Measurements from ENCODE around the gene TOB1. TPM values are rescaled to one million over a fixed set of nuclear protein-coding genes. Genes with fewer than 3 reads are reported as not detected.
"Not testable (repeated sequence)": the region's sequence is repeated elsewhere in the genome, so short reads cannot be mapped to it uniquely, and the experiment has no call there.

TOB1 gene
- polyA plus RNA-seq, 3 donors from 2014 or later, result 8.9 to 23.7 (median 10.3) TPM

DNA sequence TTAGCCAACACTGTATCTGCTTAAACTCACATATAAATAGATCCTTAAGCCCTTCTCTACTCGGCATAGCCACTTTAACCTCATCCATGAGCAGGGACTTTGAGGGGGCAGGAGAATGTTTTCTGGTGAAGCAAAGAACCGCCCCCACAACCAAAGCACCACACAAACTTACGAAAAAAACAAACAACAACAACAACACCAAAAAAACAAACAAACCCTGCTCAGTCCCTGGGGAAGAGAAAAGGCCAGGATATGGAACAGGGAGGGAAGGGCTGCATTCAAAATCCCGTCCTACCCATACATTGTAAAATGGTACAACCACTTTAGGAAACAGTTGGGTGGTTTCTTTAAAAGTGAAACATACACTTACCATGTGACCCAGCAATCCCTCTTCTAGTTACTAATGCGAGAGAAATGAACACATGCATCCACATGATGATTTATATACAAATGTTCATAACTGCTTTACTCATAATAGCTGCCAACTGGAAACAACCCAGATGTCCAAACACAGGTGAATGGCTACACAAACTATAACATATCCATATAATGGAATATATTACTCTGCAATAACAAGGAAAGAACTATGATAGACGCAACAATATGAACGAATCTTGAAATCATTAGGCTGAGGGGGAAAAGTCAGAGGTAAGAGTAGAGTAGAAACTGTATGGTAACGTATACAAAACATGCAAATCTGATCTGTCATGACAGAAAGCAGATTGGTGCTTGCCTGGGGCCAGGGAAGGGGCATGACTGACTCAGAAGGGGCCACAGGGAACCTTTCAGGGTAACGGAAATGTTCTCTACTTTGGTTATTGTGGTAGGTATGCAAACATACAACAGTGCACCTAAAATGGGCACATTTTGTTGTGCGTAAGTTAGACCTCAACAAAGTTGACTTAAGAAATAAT is 37.7 kb upstream of the TOB1 start:
- Mint-ChIP-seq H3K27ac (peak overlapping the region in 3 of 6 donors; percentile 1 to 93 (median 87)), H3K36me3 (peaks cover 0 to 4% (median 0%) of the 10 kb centered on the region in 3 donors), H3K27me3 (ENCODE audit: low read depth in 3 of 3) (peaks cover 0 to 4% (median 4%) of the 10 kb centered on the region in 3 donors), H3K9me3 (no peaks in the 10 kb centered on the region), H3K4me1 (peaks cover 1 to 8% of the 10 kb centered on the region in 2 donors), H3K4me3 (peak overlapping the region in 1 of 5 donors; percentile 71)
- peak in 1 of 3 donors; percentile 53 for DNase-seq

DNA sequence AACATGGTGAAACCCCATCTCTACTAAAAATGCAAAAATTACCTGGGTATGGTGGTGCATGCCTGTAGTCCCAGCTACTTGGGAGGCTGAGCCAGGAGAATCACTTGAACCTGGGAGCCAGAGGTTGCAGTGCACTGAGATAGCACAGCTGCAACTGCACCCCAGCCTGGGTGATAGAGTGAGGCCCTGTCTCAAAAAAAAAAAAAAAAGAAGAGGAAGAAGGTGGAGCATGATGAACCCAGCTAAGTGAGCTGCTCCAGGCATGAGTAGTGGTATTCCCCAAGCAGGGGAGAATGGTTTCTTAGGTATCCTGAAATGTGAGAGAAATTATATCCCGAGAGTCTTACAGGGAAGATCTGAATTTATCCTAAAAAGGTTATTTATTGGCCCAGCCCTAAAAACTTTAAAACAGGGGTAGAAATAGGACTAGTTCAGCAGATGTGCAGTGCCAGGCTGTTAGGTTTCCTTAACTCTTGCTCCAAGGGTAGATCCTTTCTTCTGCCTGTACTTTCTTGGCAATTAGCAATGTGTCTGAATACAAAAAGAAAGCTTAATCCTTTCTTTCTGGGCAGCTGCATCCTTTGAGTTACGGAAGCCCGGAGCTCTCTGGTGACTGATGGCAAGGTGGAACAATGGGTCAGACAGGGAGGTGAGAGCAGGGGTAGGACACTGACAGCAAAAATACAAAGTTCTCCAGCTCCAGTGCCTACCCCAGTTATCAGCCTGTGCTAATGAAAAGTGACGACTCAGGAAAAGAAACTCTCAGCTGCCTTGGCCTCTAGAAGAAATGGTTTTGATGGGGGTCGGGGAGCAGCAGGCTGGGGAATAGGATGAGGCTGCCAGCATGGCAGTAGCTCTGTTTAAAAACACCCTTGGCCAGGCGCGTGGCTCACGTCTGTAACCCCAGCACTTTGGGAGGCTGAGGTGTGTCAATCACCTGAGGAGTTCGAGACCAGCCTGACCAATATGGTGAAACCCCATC is 36.5 kb upstream of the TOB1 start:
- peaks cover 0 to 3% of the 10 kb centered on the region in 2 donors for H3K4me1 Mint-ChIP-seq
- H3K9me3 Mint-ChIP-seq, result no peaks in the 10 kb centered on the region
- H3K27ac Mint-ChIP-seq, result peak overlapping the region in 2 of 6 donors; percentile 84 to 87
- DNase-seq, result no peak
- peak overlapping the region in 1 of 5 donors; percentile 71 for H3K4me3 Mint-ChIP-seq
- H3K27me3 Mint-ChIP-seq (ENCODE audit: low read depth in 3 of 3), result peaks cover 0 to 6% (median 3%) of the 10 kb centered on the region in 3 donors
- H3K36me3 Mint-ChIP-seq, result no peaks in the 10 kb centered on the region

DNA sequence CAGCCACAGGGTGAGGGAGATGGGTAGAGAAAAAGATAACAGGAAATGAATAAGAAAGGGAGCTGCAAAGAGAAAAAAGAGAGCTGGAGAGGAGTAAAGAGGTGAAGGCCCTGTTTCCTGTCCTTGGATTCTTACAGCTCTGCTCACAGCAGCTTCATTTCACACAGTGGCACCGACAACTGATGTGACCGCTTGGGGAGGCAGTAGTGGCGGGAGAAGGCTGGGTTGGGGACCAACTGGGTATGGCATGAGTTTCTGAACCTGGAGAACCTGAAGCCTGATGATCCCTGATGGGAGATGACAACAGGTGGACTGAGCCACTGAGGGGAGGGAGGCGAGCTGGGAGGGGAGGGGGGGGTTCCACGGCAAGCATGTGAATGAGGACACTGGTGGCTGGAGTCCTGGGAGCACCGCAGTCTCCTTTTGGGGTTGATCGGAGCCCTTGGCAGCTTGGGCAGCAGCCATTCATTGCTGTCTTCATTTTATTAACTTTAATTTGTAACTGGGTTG is 34.3 kb upstream of the TOB1 start:
- no peak for DNase-seq
- Mint-ChIP-seq H3K4me1 (peaks cover 0 to 2% of the 10 kb centered on the region in 2 donors), H3K36me3 (no peaks in the 10 kb centered on the region), H3K9me3 (no peaks in the 10 kb centered on the region), H3K4me3 (no peak overlapping the region), H3K27me3 (ENCODE audit: low read depth in 3 of 3) (peaks cover 0 to 9% (median 2%) of the 10 kb centered on the region in 3 donors), H3K27ac (no peak overlapping the region)

DNA sequence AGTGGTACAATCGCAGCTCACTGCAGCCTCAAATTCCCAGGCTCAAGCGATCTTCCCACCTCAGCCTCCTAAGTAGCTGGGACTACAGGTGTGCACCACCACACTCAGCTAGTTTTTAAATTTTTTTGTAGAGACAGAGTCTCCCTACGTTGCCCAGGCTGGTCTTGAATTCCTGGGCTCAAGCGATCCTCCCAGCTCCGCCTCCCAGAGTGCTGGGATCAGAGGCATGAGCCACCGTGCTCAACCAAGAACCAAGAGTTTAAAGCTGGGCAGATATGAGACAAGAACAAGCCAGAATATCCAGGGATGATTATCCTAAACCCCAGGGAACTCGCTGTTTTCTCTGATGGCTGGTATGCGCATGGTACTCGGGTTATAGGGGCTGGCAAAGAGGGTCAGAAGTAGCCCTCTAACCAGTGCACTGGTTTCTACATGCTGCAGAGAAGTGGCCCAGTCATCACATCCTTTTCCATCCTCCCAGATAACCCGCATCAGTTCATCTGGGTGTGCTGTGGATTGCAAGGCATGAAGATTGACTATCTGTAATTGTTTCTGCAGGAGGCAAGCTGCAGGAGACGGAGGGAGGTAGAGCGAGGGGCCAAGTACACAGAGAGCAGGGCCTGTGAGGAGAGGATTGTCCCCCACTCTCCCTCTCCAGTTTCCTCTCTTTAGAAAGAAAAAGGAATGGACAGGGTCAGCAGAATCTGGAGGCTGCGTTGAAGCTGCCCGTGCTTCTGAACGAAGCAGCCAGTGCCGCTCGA is 33.6 kb upstream of the TOB1 start:
- Mint-ChIP-seq H3K27ac (no peak overlapping the region), H3K4me1 (peaks cover 0 to 2% of the 10 kb centered on the region in 2 donors), H3K4me3 (no peak overlapping the region)

DNA sequence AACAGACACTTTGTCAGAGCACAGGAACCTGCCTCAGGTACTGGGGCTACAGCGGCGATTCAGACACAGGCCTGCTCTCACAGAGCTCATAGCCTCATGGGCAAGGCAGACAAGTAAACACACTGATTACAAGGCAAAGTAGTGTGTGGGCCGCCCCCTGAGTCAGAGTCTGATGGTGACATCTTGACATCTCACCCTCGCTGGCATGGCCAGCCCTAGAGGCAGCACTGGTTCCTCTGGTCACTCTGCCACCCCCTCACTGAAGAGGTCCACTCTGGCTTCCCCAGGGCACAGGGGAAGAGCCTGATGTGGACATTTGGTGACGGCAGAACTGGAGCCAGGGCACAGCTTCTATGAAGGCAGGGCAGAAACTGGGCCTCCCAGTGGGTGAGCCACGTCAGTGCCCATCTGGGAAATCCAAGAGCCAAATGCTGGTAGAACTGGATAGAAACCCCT is 32.9 kb upstream of the TOB1 start:
- H3K4me3 Mint-ChIP-seq, result no peak overlapping the region
- peaks cover 0 to 14% (median 2%) of the 10 kb centered on the region in 3 donors for H3K27me3 Mint-ChIP-seq (ENCODE audit: low read depth in 3 of 3)
- H3K27ac Mint-ChIP-seq, result peak overlapping the region in 1 of 6 donors; percentile 30
- no peaks in the 10 kb centered on the region for H3K36me3 Mint-ChIP-seq
- DNase-seq, result no peak
- H3K4me1 Mint-ChIP-seq, result peaks cover 0 to 2% of the 10 kb centered on the region in 2 donors
- H3K9me3 Mint-ChIP-seq, result no peaks in the 10 kb centered on the region

More for the DNA sequence above, 33.6 kb upstream of the TOB1 start:
- no peaks in the 10 kb centered on the region for H3K9me3 Mint-ChIP-seq
- peaks cover 0 to 12% (median 2%) of the 10 kb centered on the region in 3 donors for H3K27me3 Mint-ChIP-seq (ENCODE audit: low read depth in 3 of 3)
- H3K36me3 Mint-ChIP-seq, result no peaks in the 10 kb centered on the region
- DNase-seq, result no peak

DNA sequence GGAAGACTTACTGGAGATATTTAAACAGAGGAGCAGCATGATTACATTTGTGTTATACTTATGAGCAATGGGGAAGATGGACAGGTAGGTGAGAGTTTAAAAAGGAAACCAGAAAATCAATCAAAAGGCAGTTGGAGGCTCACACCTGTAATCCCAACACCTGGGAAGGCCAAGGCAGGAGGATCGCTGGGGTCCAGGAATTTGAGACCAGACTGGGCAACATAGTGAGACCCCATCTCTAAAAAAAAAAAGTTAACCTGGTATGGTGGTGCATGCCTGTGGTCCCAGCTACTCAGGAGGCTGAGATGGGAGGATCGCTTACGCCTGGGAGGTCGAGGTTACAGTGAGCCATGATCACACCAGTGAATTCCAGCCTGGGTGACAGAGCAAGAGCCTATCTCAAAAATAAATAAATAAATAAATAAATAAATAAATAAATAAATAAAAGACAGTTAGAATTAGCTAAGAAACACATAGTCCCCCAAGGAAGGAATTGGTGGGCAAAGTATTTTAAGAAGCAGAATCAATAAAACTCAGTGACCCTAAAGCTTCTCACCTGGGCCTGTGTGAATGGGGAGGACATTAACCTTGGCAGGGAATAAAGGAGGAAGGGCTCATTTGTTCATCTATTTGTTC is 32.3 kb upstream of the TOB1 start:
- Mint-ChIP-seq H3K9me3 (no peaks in the 10 kb centered on the region), H3K27ac (peak overlapping the region in 2 of 6 donors; percentile 15 to 30), H3K4me3 (no peak overlapping the region), H3K4me1 (peaks cover 0 to 2% of the 10 kb centered on the region in 2 donors), H3K27me3 (ENCODE audit: low read depth in 3 of 3) (peaks cover 0 to 15% (median 3%) of the 10 kb centered on the region in 3 donors), H3K36me3 (no peaks in the 10 kb centered on the region)
- no peak for DNase-seq

DNA sequence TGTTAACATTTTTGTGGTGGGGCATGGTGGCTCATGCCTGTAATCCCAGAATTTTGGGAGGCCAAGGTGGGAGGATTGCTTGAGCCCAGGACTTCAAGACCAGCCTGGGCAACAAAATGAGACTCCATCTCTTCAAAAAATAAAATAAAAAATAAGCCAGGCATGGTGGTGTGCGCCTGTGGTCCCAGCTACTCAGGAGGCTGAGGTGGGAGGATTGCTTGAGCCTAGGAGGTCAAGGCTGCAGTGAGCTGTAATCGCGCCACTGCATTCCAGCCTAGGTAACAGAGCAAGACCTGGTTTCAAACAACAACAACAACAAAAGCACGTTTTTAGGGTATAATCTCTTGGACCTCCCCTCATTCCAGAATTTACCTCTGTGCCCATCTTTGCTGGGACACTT is 28.4 kb upstream of the TOB1 start:
- H3K4me1 Mint-ChIP-seq, H3K9me3 Mint-ChIP-seq, H3K27ac Mint-ChIP-seq, H3K4me3 Mint-ChIP-seq, DNase-seq, H3K36me3 Mint-ChIP-seq: not testable (repeated sequence)
- peaks cover 0 to 15% (median 9%) of the 10 kb centered on the region in 3 donors for H3K27me3 Mint-ChIP-seq (ENCODE audit: low read depth in 3 of 3)

DNA sequence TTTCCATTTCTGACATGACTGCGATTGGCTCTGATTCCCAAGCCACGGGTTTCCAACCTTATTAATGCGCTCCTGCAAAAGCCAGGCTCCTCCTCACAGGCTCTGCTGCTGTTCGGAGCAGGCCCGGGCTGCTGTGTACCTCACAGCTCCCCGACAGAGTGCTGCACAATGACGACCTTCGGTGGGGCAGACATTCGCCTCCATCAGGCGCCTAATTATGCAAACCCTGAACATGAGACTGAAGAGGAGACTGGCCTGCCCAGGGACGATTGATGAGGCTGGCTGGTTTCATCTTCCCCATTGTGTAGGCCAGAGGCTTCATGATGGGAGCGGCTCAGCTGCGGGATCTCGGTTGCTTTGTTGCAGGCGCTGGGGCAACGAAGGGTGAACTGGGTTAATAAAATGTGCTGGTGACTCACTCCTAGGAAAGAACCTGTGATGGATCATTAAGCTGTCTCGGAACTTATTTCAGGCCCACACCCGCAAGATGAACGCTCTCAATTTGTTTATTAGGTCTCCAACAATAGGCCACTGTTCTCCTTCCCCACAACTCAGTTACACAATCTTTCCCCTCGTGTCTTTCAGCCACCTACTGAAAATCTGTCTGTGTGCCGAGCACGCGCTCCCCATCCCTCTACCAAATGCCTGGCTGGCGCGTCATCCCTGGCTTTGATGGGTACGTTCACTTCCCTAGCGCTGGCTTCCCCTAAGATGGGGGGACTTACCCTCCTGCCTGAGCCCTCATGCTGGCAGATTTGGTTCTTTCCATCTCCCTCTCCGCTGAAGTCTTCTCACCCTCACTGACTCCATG is 27.2 kb upstream of the TOB1 start:
- no peak for DNase-seq
- Mint-ChIP-seq H3K9me3 (no peaks in the 10 kb centered on the region), H3K36me3 (no peaks in the 10 kb centered on the region), H3K27me3 (ENCODE audit: low read depth in 3 of 3) (peaks cover 0 to 15% (median 12%) of the 10 kb centered on the region in 3 donors), H3K27ac (no peak overlapping the region), H3K4me3 (no peak overlapping the region), H3K4me1 (no peaks in the 10 kb centered on the region)

DNA sequence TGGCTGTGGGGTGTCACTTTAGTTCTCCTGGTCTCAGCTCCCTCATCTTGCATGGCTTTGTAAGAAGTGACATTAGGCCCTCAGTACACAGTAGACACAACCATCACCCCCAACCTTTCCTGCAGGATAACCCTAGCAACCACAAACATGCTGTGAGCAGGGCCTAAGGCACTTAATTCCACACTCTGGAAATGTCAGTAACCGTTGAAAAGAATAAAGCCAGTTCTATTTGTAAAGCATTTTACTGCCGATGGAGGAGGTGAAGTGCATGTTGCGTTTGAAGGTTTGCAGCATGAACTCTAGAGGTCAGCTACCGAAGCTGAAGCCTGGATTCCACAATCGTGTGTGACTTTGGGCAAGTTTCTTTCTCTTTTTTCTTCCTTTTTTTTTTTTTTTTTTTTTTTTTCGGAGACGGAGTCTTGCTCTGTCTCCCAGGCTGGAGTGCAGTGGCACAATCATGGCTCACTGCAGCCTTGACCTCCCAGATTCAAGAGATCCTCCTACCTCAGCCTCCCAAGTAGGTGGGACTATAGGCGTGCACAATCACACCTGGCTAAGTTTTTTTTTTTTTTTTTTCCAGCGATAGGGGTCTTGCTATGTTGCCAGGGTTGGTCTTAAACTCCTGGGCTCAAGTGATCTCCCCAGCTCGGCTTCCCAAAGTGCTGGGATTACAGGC is 26.1 kb upstream of the TOB1 start:
- Mint-ChIP-seq H3K36me3 (no peaks in the 10 kb centered on the region), H3K27me3 (ENCODE audit: low read depth in 3 of 3) (peaks cover 0 to 12% (median 10%) of the 10 kb centered on the region in 3 donors), H3K4me3 (no peak overlapping the region), H3K4me1 (peaks cover under 1 to 7% of the 10 kb centered on the region in 2 donors), H3K9me3 (no peaks in the 10 kb centered on the region), H3K27ac (peak overlapping the region in 1 of 6 donors; percentile 40)
- DNase-seq, result no peak

DNA sequence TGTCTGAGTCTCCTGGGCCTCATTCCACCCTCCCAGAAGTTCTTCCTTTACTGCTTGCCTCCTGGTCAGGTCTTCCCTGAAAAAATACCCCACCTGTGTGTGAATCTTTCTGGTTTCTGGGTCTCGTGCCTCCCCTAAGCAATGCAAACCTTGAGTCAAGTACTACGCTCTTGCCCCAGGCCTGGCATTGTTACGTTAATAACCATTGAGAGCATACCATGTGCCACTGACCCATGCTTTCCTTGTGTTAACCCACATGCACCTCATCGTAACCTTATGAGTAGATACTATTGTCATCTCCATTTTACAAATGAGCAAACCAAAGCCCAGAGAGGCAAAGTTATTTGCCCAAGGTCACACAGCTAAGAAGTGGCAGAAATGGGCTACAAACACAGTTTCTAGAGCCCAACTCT is 25.4 kb upstream of the TOB1 start:
- DNase-seq, result no peak
- peaks cover 8 to 13% of the 10 kb centered on the region in 2 donors for H3K4me1 Mint-ChIP-seq
- no peak overlapping the region for H3K27ac Mint-ChIP-seq
- no peaks in the 10 kb centered on the region for H3K36me3 Mint-ChIP-seq
- H3K4me3 Mint-ChIP-seq, result no peak overlapping the region
- H3K27me3 Mint-ChIP-seq (ENCODE audit: low read depth in 3 of 3), result peaks cover 0 to 12% (median 10%) of the 10 kb centered on the region in 3 donors
- no peaks in the 10 kb centered on the region for H3K9me3 Mint-ChIP-seq

DNA sequence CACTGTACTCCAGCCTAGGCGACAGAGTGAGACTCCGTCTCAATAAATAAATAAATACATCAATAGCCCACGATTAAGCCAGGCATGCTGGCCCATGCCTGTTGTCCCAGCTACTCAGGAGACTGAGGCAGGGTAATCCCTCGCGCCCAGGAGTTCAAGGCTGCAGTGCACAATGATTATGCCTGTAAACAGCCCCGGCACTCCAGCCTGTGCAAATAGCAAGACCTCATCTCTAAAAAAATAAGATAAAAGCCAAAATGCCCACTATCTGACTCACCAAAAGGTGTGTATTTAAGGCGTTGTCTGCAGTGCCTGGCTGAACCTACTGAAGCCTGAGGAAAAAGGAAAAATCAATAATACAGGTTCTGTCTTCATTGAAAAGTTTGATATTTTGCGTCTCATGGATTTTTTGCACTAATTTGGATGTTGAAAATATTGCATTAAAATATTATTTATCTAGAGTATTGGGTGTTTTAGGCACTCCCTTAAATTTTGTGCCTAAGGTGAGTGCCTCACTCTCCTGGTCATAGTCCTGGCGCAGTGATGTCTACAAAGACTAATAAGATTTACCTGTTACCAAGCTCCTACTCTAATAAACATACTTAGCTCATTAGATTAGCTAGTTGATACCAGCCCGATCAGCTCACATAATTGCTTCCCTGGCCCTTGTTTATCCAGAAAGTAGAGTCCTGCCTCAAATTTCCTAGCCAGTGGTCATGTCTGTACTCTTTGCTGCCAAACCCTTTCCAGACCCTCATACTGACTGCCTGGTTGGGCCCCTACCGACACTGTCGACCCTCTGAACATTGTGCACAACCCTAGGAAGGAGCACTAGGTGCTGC is 24.7 kb upstream of the TOB1 start:
- no peaks in the 10 kb centered on the region for H3K36me3 Mint-ChIP-seq
- peaks cover 0 to 12% (median 10%) of the 10 kb centered on the region in 3 donors for H3K27me3 Mint-ChIP-seq (ENCODE audit: low read depth in 3 of 3)
- H3K4me1 Mint-ChIP-seq, result peaks cover 10 to 15% of the 10 kb centered on the region in 2 donors
- no peak for DNase-seq
- no peak overlapping the region for H3K27ac Mint-ChIP-seq
- H3K9me3 Mint-ChIP-seq, result no peaks in the 10 kb centered on the region
- H3K4me3 Mint-ChIP-seq, result no peak overlapping the region
